HG03457 (cell line): ENCODE measurements around the gene RO60.
A peak's percentile ranks its signal among the peaks of the same experiment; 100 is the strongest.

Experiments used
- ATAC-seq: cut with Tn5 transposase; IDR thresholded peaks from one replicate; pipeline ENCODE4 v1.9.1; 2021; ENCODE audit warnings: moderate number of reproducible peaks; ENCODE audit not compliant: unreplicated experiment

The RO60 gene

DNA sequence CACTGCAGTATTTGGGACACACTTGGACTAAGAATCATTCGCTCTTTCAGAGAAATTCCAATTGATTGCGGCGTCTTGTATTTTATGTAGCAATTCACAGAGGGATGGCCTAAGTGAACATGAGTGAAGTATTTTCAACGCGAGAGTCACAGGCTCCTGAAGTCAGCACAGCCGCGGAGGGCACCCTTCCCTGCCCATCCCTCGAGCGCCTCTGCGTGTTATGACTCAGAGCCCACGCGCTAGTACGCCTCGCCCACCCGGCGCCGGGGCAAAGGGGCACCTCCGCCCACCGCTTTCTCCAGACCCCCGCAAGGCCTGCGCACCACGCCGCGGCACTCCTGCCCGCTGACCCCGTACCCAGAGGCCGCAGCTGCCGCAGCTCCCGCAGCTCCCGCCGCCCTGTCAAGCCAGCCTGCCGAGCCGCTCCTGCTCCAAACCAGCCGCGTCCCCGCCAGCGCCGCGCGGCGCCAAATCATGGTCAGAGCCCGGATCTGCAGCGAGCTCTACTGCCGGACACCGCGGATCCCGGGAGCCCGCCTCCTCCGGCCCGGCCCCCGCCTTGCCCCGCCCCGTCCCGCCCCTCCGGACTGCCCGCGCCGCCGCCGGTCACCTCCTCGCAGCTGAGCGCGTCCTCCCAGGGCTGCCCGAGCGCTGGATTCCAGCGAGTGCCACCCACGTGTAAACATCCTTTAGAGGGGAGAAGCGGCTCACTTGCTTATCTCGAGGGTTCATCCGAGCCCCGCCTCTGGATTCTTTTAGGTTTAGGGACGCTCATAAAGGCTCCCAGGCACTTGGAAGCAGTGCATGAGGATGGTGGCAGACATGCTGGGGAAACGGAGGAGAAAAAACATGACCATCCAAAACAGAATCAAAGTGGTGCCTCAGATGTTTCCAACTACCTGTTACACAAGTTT lies 45.8 kb downstream of the RO60 start, which contains the start of gene GLRX2:
Gene GLRX2 (minus strand): TSS at position 508 of the 914 bp plus-strand sequence. CDS start 32 bp downstream, at position 476.
- peak; percentile 92 for ATAC-seq

DNA sequence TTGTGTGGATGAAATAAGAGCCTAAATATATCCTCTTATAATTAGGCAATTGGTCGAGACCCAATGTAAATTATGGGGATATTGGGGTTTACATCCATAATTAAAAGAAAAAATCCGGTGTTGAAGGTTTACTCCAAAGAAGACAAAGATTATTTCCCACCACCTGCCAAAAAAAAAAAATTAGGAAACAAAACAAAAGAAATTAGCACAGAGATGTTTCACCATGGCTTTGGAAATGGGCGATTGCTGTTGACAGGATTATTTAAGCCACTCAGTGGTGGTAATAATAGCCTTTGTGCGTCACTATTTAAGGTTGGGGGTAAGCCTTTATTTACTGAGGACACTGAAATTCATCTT lies 46.4 kb downstream of the RO60 start:
- no peak for ATAC-seq

DNA sequence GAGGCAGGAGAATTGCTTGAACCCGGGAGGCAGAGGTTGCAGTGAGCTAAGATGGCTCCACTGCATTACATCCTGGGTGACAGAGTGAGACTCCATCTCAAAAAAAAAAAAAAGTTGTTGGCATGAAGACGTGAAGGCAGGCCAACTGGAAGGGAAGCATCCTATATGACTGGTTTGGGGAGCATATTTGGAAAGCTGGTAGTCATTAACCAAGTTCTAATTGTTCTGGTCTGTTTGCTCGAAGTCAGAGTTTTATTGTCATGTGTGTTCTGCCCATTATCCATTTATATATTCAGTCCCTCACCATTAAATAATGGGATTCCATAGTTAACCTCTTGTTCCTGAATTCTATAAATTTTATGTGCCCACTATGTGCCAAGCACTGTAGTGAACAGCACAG lies 49.1 kb downstream of the RO60 start:
- ATAC-seq = no peak
